ENCODE data around the gene GOT1. TPM values are rescaled to one million over a fixed set of nuclear protein-coding genes. Genes with fewer than 3 reads are reported as not detected.

The GOT1 gene
- total RNA-seq, 1 donor from 2014 or later: 16.4 TPM

DNA sequence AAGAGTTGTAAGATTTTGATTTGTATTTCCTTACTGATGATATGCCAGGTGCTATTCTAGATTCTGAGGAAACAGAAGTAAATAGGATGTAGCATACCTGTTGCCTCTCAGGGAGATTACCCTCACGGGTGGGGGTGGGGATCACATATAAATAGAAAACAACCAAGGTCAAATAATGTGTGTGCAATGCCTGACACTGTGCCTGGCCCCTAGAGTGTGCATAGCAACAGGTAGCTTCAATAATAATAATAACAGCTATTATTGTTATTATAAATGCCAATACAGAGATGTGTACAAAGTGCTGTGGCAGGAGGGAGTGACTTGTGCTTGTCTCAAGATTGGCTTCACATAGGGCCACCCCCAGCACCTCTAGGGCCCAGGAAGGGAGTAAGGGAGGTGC, 77.2 kb downstream of the GOT1 start:
- no peak for DNase-seq

DNA sequence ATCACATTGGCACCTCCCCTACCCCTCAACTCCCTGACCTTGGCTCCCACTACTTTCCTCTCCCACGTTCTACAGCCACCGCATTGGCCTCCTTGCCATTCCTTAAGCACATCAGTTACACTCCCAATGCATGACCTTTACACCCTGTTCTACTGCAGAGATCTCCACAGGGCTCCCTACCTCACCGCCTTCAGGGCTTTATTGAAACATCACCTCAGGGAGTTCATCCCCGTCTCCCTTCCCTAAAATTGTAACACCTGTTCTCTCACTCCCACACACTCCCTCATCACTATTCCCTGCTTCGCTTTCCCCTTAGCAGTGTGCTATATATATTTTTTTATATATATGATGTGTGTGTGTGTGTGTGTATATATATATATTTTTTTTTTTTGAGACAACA, 82.8 kb downstream of the GOT1 start:
- DNase-seq: no peak

Other genes with a start within 250 kb of the GOT1 start
- gene HPSE2, start 194.8 kb downstream of the GOT1 start, total RNA-seq: not detected
- 3.1 TPM for gene CNNM1, start 101.3 kb downstream of the GOT1 start, total RNA-seq
- gene NKX2-3, start 102.3 kb upstream of the GOT1 start, total RNA-seq: not detected
- gene SLC25A28, start 189.8 kb upstream of the GOT1 start, total RNA-seq: 18.6 TPM
- 8.7 TPM for gene ENTPD7, start 228.9 kb upstream of the GOT1 start, total RNA-seq

Measured in occipital lobe (tissue), 2 donors.